ENCODE results near the gene GSTO1.
A peak's percentile ranks its signal among the peaks of the same experiment; 100 is the strongest.
"Not testable (repeated sequence)": the region's sequence is repeated elsewhere in the genome, so short reads cannot be mapped to it uniquely, and the experiment has no call there.

The GSTO1 gene

GRCh38 chr10:104242545-104242944, 12.1 kb upstream of the GSTO1 start:
- peaks cover 25% of the 10 kb centered on the region for H3K27me3 Mint-ChIP-seq
- no peak overlapping the region for H3K27ac Mint-ChIP-seq
- H3K36me3 Mint-ChIP-seq (ENCODE audit: low read depth): no peaks in the 10 kb centered on the region
- H3K4me3 Mint-ChIP-seq: no peak overlapping the region
- H3K4me1 Mint-ChIP-seq (ENCODE audit: low read depth): peaks cover 12% of the 10 kb centered on the region
- H3K9me3 Mint-ChIP-seq: no peaks in the 10 kb centered on the region

- not testable (repeated sequence) for H3K27ac Mint-ChIP-seq; H3K4me3 Mint-ChIP-seq; H3K36me3 Mint-ChIP-seq (ENCODE audit: low read depth); H3K9me3 Mint-ChIP-seq
- Mint-ChIP-seq H3K27me3 (peaks cover 21% of the 10 kb centered on the region), H3K4me1 (ENCODE audit: low read depth) (peaks cover 14% of the 10 kb centered on the region)
Observed at GRCh38 chr10:104243009-104243408, 11.7 kb upstream of the GSTO1 start.

- Mint-ChIP-seq H3K27me3 (peaks cover 19% of the 10 kb centered on the region), H3K9me3 (no peaks in the 10 kb centered on the region), H3K27ac (no peak overlapping the region), H3K4me3 (no peak overlapping the region), H3K36me3 (ENCODE audit: low read depth) (no peaks in the 10 kb centered on the region), H3K4me1 (ENCODE audit: low read depth) (peaks cover 14% of the 10 kb centered on the region)
Observed at GRCh38 chr10:104243512-104243911, 11.2 kb upstream of the GSTO1 start.

GRCh38 chr10:104245066-104245632, 9.5 kb upstream of the GSTO1 start:
- Mint-ChIP-seq H3K36me3 (ENCODE audit: low read depth) (no peaks in the 10 kb centered on the region), H3K27me3 (peaks cover 14% of the 10 kb centered on the region), H3K27ac (no peak overlapping the region), H3K4me1 (ENCODE audit: low read depth) (peaks cover 14% of the 10 kb centered on the region), H3K4me3 (no peak overlapping the region), H3K9me3 (no peaks in the 10 kb centered on the region)

- H3K27ac Mint-ChIP-seq: peak overlapping the region; percentile 70
- H3K27me3 Mint-ChIP-seq: peaks cover 12% of the 10 kb centered on the region
- H3K36me3 Mint-ChIP-seq (ENCODE audit: low read depth): no peaks in the 10 kb centered on the region
Observed at GRCh38 chr10:104246976-104247375, 7.7 kb upstream of the GSTO1 start.

GRCh38 chr10:104247513-104248146, 7.1 kb upstream of the GSTO1 start:
- peaks cover 14% of the 10 kb centered on the region for H3K4me1 Mint-ChIP-seq (ENCODE audit: low read depth)
- peak overlapping the region; percentile 17 for H3K4me3 Mint-ChIP-seq
- H3K27me3 Mint-ChIP-seq: peaks cover 12% of the 10 kb centered on the region
- H3K36me3 Mint-ChIP-seq (ENCODE audit: low read depth): no peaks in the 10 kb centered on the region
- no peaks in the 10 kb centered on the region for H3K9me3 Mint-ChIP-seq
- H3K27ac Mint-ChIP-seq: peak overlapping the region; percentile 70

More at GRCh38 chr10:104246976-104247375, 7.7 kb upstream of the GSTO1 start:
- H3K9me3 Mint-ChIP-seq: no peaks in the 10 kb centered on the region
- H3K4me3 Mint-ChIP-seq: no peak overlapping the region
- peaks cover 14% of the 10 kb centered on the region for H3K4me1 Mint-ChIP-seq (ENCODE audit: low read depth)

- not testable (repeated sequence) for H3K4me3 Mint-ChIP-seq; H3K27ac Mint-ChIP-seq; H3K9me3 Mint-ChIP-seq; H3K36me3 Mint-ChIP-seq (ENCODE audit: low read depth)
- Mint-ChIP-seq H3K27me3 (peaks cover 12% of the 10 kb centered on the region), H3K4me1 (ENCODE audit: low read depth) (peaks cover 24% of the 10 kb centered on the region)
Observed at GRCh38 chr10:104248931-104249330, 5.8 kb upstream of the GSTO1 start.

- H3K4me1 Mint-ChIP-seq (ENCODE audit: low read depth): peaks cover 31% of the 10 kb centered on the region
- peaks cover 4% of the 10 kb centered on the region for H3K36me3 Mint-ChIP-seq (ENCODE audit: low read depth)
- peaks cover 12% of the 10 kb centered on the region for H3K27me3 Mint-ChIP-seq
- H3K9me3 Mint-ChIP-seq: no peaks in the 10 kb centered on the region
- no peak overlapping the region for H3K27ac Mint-ChIP-seq
- H3K4me3 Mint-ChIP-seq: no peak overlapping the region
Observed at GRCh38 chr10:104250371-104250770, 4.3 kb upstream of the GSTO1 start.

GRCh38 chr10:104251443-104251842, 3.2 kb upstream of the GSTO1 start:
- H3K4me3 Mint-ChIP-seq: no peak overlapping the region
- H3K27me3 Mint-ChIP-seq: peaks cover 12% of the 10 kb centered on the region
- H3K36me3 Mint-ChIP-seq (ENCODE audit: low read depth): peaks cover 14% of the 10 kb centered on the region
- no peaks in the 10 kb centered on the region for H3K9me3 Mint-ChIP-seq
- H3K4me1 Mint-ChIP-seq (ENCODE audit: low read depth): peaks cover 39% of the 10 kb centered on the region
- H3K27ac Mint-ChIP-seq: no peak overlapping the region

GRCh38 chr10:104252368-104252767, 2.3 kb upstream of the GSTO1 start:
- Mint-ChIP-seq H3K4me1 (ENCODE audit: low read depth) (peaks cover 39% of the 10 kb centered on the region), H3K27ac (no peak overlapping the region), H3K9me3 (no peaks in the 10 kb centered on the region), H3K4me3 (no peak overlapping the region), H3K36me3 (ENCODE audit: low read depth) (peaks cover 23% of the 10 kb centered on the region), H3K27me3 (peaks cover 12% of the 10 kb centered on the region)

GRCh38 chr10:104253106-104253505, 1.6 kb upstream of the GSTO1 start:
- peaks cover 29% of the 10 kb centered on the region for H3K36me3 Mint-ChIP-seq (ENCODE audit: low read depth)
- H3K9me3 Mint-ChIP-seq: no peaks in the 10 kb centered on the region
- peak overlapping the region; percentile 44 for H3K4me3 Mint-ChIP-seq
- H3K27ac Mint-ChIP-seq: peak overlapping the region; percentile 96
- peaks cover 43% of the 10 kb centered on the region for H3K4me1 Mint-ChIP-seq (ENCODE audit: low read depth)
- peaks cover 12% of the 10 kb centered on the region for H3K27me3 Mint-ChIP-seq

GRCh38 chr10:104253606-104254410, 884 bp upstream of the GSTO1 start:
- H3K36me3 Mint-ChIP-seq (ENCODE audit: low read depth): peaks cover 34% of the 10 kb centered on the region
- peak overlapping the region; percentile 96 for H3K27ac Mint-ChIP-seq
- no peaks in the 10 kb centered on the region for H3K9me3 Mint-ChIP-seq
- H3K4me1 Mint-ChIP-seq (ENCODE audit: low read depth): peaks cover 49% of the 10 kb centered on the region
- peaks cover 12% of the 10 kb centered on the region for H3K27me3 Mint-ChIP-seq
- peak overlapping the region; percentile 95 for H3K4me3 Mint-ChIP-seq

- Mint-ChIP-seq H3K4me3 (peak overlapping the region; percentile 95), H3K4me1 (ENCODE audit: low read depth) (peaks cover 66% of the 10 kb centered on the region), H3K27ac (peak overlapping the region; percentile 96), H3K9me3 (no peaks in the 10 kb centered on the region), H3K27me3 (peaks cover 6% of the 10 kb centered on the region), H3K36me3 (ENCODE audit: low read depth) (peaks cover 51% of the 10 kb centered on the region)
Observed at GRCh38 chr10:104255311-104255981, 754 bp downstream of the GSTO1 start.

GRCh38 chr10:104256335-104256961, 1.8 kb downstream of the GSTO1 start:
- Mint-ChIP-seq H3K36me3 (ENCODE audit: low read depth) (peaks cover 61% of the 10 kb centered on the region), H3K27me3 (peaks cover 3% of the 10 kb centered on the region), H3K9me3 (no peaks in the 10 kb centered on the region), H3K4me1 (ENCODE audit: low read depth) (peaks cover 76% of the 10 kb centered on the region), H3K4me3 (peak overlapping the region; percentile 95), H3K27ac (peak overlapping the region; percentile 96)
